ENCODE measurements around the gene GMPPB. TPM values are rescaled to one million over a fixed set of nuclear protein-coding genes. Genes with fewer than 3 reads are reported as not detected.
"Not testable (repeated sequence)": the region's sequence is repeated elsewhere in the genome, so short reads cannot be mapped to it uniquely, and the experiment has no call there.

Gene GMPPB
- total RNA-seq, 1 experiment from 2014 or later, result 24.6 TPM

GRCh38 chr3:49703443-49703927, 20.3 kb downstream of the GMPPB start:
- DNase-seq (ENCODE audit: low read depth, low spot score), result peak; percentile 81
- in situ Hi-C loops (cut with HindIII; ENCODE audit: low pct_unique_long_range_greater_than_20kb, low sequenced_read_pairs), result no loop called here

DNA sequence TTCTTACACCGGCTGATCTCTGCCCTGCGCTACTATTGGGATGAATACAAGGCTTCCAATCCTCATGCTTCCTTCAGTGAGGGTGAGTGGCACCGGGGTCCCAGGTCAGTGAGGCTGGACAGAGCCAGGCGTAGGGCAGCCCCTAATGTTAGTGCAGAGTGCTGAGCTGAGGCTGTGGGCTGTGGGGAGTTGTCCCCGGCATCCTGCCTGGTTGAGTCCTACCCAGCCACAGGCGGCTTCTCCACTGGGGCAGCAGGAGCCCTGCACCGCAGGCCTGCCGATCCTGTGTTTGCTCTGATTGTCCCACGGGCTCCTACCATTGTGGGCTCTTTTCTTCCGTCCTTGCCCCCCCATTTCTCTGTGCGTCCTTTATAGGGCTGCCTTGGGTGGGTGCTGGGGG, 21.1 kb downstream of the GMPPB start:
- in situ Hi-C loops (cut with HindIII; ENCODE audit: low pct_unique_long_range_greater_than_20kb, low sequenced_read_pairs), result no loop called here
- DNase-seq (ENCODE audit: low read depth, low spot score), result no peak

- in situ Hi-C loops (cut with HindIII; ENCODE audit: low pct_unique_long_range_greater_than_20kb, low sequenced_read_pairs), result no loop called here
- peak; percentile 27 for DNase-seq (ENCODE audit: low read depth, low spot score)
These were observed 22.2 kb downstream of the GMPPB start for GRCh38 chr3:49701388-49702077.

GRCh38 chr3:49700453-49701128, 23.2 kb downstream of the GMPPB start:
- peak; percentile 24 for DNase-seq (ENCODE audit: low read depth, low spot score)
- in situ Hi-C loops (cut with HindIII; ENCODE audit: low pct_unique_long_range_greater_than_20kb, low sequenced_read_pairs), result no loop called here

DNA sequence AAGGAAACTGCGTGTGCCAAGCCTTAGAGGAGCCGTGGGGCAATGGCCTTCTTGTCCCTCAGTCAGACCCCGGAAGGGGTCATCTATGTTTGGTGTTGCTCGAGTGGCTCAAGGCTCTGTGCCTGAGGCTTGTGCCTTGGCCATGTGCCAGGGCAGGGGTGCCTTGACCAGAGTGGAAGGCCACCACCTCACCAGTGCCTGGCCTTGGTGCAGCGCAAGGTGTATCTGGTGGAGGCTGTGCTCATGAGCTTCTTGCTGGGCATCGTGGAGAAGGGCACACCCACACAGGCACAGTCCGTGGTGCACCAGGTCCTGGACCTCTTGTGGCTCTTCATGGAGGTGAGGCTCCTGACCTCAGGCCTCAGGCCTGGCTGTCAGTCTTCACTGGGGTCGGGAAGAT, 23.7 kb downstream of the GMPPB start:
- in situ Hi-C loops (cut with HindIII; ENCODE audit: low pct_unique_long_range_greater_than_20kb, low sequenced_read_pairs), result no loop called here
- DNase-seq (ENCODE audit: low read depth, low spot score), result no peak

- DNase-seq (ENCODE audit: low read depth, low spot score), result no peak
- in situ Hi-C loops (cut with HindIII; ENCODE audit: low pct_unique_long_range_greater_than_20kb, low sequenced_read_pairs), result no loop called here
These were observed 24.3 kb downstream of the GMPPB start for GRCh38 chr3:49699281-49699979.

- DNase-seq (ENCODE audit: low read depth, low spot score); in situ Hi-C loops (cut with HindIII; ENCODE audit: low pct_unique_long_range_greater_than_20kb, low sequenced_read_pairs): not testable (repeated sequence)
These were observed 28.3 kb downstream of the GMPPB start for GRCh38 chr3:49695350-49696015.

GRCh38 chr3:49694409-49695070, 29.2 kb downstream of the GMPPB start:
- in situ Hi-C loops (cut with HindIII; ENCODE audit: low pct_unique_long_range_greater_than_20kb, low sequenced_read_pairs); DNase-seq (ENCODE audit: low read depth, low spot score): not testable (repeated sequence)

DNA sequence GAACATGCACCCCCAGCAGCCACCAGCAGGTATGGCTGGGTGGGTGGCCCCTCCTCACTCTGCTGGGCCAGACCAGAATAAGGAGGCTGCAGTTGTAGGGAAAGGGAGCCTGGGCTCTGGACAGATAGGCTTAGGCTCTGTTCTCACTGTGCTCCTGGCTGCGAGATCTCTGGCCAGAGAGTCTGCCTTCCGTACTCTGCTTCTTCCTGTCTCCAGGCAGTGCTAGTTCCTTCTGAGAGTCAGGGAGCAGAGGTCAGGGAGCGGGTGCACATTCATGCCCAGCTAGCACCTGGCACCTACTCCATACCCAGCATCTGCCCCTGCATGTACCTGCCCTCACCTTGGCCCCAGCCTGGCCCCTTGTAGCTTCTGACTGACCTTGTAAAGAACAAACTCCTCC, 32.3 kb downstream of the GMPPB start:
- DNase-seq (ENCODE audit: low read depth, low spot score); in situ Hi-C loops (cut with HindIII; ENCODE audit: low pct_unique_long_range_greater_than_20kb, low sequenced_read_pairs): not testable (repeated sequence)

- in situ Hi-C loops (cut with HindIII; ENCODE audit: low pct_unique_long_range_greater_than_20kb, low sequenced_read_pairs); DNase-seq (ENCODE audit: low read depth, low spot score): not testable (repeated sequence)
These were observed 32.9 kb downstream of the GMPPB start for GRCh38 chr3:49690856-49691255.

DNA sequence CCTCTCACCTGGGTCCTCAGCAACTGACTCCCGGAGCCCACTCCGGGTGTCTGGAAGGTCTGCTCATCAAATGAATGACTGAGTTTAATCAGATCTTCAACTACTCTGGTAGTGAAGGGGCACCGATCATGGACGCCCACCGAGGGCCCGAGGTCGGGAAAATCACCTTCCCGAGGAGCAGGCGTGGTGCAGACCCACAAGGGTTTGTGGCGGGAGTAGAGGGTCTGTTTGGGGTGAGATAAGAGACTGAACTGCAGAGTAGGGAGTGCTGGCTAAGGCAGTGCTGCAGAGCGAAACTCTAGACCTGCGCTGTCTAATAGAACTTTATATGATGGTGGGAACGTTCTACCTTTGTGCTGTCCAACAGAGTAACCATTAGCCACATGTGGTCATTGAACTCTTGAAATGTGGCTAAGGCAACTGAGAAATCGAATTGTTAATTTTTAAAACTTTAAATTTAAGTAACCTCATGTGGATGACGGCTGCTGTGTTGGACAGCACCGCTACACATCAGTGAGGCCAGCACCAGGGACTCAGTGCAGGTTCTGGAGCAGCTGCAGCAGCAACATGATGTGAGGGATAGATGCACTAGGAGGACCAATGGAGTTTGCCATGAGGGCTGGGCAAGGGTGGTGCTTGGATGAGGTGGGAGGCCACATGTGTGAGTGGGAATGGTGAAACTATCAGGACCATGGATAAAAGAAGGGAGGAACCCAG, 33.7 kb downstream of the GMPPB start:
- in situ Hi-C loops (cut with HindIII; ENCODE audit: low pct_unique_long_range_greater_than_20kb, low sequenced_read_pairs), result not testable (repeated sequence)

GRCh38 chr3:49689046-49689907, 34.5 kb downstream of the GMPPB start, which contains the start of the genes MST1 and RNF123:
TSS of gene MST1 (minus strand) at chr3:49689474. CDS start at chr3:49688691, 783 bp downstream.
TSS of gene RNF123 (plus strand) at chr3:49689557. CDS start at chr3:49691166, 1,609 bp downstream.
- in situ Hi-C loops (cut with HindIII; ENCODE audit: low pct_unique_long_range_greater_than_20kb, low sequenced_read_pairs), result no loop called here
- peak; percentile 88 for DNase-seq (ENCODE audit: low read depth, low spot score)

More for the DNA sequence above, 33.7 kb downstream of the GMPPB start:
- DNase-seq (ENCODE audit: low read depth, low spot score), result not testable (repeated sequence)

DNA sequence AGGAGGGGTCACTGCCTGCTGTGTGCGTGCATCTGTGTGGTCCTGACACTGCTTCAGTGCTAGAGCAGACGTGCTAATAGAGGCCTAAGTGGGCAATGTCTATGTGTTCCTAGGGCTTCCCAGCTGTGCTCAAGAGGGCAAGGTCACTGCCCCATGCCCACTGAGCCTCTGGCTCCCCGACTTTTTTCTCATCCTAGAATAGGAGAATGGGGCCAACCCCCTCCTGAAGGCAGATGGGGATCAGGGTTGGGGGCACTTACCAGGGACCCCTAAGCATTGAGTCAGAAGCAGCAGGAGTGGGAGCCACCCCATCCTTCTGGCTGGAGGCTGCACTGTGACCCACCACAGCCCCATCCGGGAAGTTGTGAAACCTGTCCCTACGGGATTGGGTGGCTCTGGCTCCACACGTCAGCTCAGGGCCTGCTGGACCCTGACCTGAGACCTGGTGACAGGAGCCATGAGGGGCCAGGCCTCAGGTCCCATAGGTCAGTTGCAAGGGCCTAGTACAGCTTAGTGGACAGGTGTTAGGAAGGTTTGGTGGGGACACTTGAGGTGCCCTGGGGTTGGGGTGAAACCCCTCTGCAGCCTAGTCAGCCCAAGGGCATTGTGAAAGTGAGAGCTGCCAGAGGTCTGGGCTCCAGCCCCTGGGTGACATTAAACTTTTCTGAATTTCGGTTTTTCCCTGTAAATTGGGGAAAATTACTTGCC, 35.3 kb downstream of the GMPPB start:
- in situ Hi-C loops (cut with HindIII; ENCODE audit: low pct_unique_long_range_greater_than_20kb, low sequenced_read_pairs); DNase-seq (ENCODE audit: low read depth, low spot score): not testable (repeated sequence)

DNA sequence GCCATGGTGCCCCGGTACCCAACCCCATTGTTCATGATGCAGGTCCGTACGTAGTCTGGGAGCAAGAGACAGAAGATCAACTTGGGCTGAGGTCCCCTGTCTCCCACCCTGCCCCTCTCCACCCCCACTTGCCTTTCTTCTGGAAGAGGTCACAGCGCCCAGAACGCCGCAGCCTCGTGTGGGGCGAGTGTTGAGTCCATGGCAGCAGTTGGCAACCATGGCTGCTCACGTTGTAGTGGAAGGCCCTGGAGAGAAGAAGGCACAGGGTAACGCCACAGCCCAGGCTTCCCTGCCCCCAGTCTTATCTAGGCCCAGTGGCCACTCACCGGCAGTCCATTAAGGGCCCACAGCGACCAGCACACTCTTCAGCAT, 36.3 kb downstream of the GMPPB start:
- in situ Hi-C loops (cut with HindIII; ENCODE audit: low pct_unique_long_range_greater_than_20kb, low sequenced_read_pairs); DNase-seq (ENCODE audit: low read depth, low spot score): not testable (repeated sequence)

- in situ Hi-C loops (cut with HindIII; ENCODE audit: low pct_unique_long_range_greater_than_20kb, low sequenced_read_pairs), result not testable (repeated sequence)
- peak; percentile 32 for DNase-seq (ENCODE audit: low read depth, low spot score)
These were observed 36.9 kb downstream of the GMPPB start for GRCh38 chr3:49686769-49687423.

All from SK-MEL-5 (cell line).